CD4-positive, alpha-beta T cell treated with Interleukin-17A for 4 hours (primary cell): ENCODE results near the gene CAPN6.

ENCODE experiments used
- DNase-seq: peaks from one replicate; pipeline ENCODE4 v3.0.0-alpha.2; 2020; ENCODE audit warnings: mixed read lengths

CAPN6 gene

GRCh38 chrX:111270339-111270738, at the start of gene CAPN6:
Gene CAPN6, minus strand, starts transcription at chrX:111270483. Its CDS starts 6,547 bp downstream, at chrX:111263936.
- no peak for DNase-seq

GRCh38 chrX:111319451-111319850, 49.2 kb upstream of the CAPN6 start:
- no peak for DNase-seq

GRCh38 chrX:111318901-111319300, 48.6 kb upstream of the CAPN6 start:
- DNase-seq, result no peak

GRCh38 chrX:111309083-111309482, 38.8 kb upstream of the CAPN6 start:
- DNase-seq, result no peak

- DNase-seq, result no peak
Measured at GRCh38 chrX:111308039-111308438, 37.8 kb upstream of the CAPN6 start.

GRCh38 chrX:111302284-111302683, 32.0 kb upstream of the CAPN6 start:
- DNase-seq, result no peak

GRCh38 chrX:111288841-111289240, 18.6 kb upstream of the CAPN6 start:
- no peak for DNase-seq

- DNase-seq, result no peak
Measured at GRCh38 chrX:111284631-111285293, 14.5 kb upstream of the CAPN6 start.

GRCh38 chrX:111283446-111283845, 13.2 kb upstream of the CAPN6 start:
- no peak for DNase-seq

- DNase-seq, result no peak
Measured at GRCh38 chrX:111282991-111283390, 12.7 kb upstream of the CAPN6 start.

GRCh38 chrX:111282139-111282538, 11.9 kb upstream of the CAPN6 start:
- DNase-seq, result no peak

GRCh38 chrX:111268506-111268905, 1.8 kb downstream of the CAPN6 start:
- no peak for DNase-seq

GRCh38 chrX:111265486-111265885, 4.8 kb downstream of the CAPN6 start:
- DNase-seq, result no peak

- DNase-seq, result no peak
Measured at GRCh38 chrX:111264385-111264784, 5.9 kb downstream of the CAPN6 start.

GRCh38 chrX:111262086-111262485, 8.2 kb downstream of the CAPN6 start:
- DNase-seq, result no peak

GRCh38 chrX:111260451-111260850, 9.8 kb downstream of the CAPN6 start:
- no peak for DNase-seq

GRCh38 chrX:111259559-111259958, 10.7 kb downstream of the CAPN6 start:
- no peak for DNase-seq

- DNase-seq, result no peak
Measured at GRCh38 chrX:111257733-111258132, 12.6 kb downstream of the CAPN6 start.

GRCh38 chrX:111254896-111255693, 15.2 kb downstream of the CAPN6 start:
- no peak for DNase-seq

GRCh38 chrX:111244235-111244750, 26.0 kb downstream of the CAPN6 start:
- DNase-seq, result no peak

- DNase-seq, result no peak
Measured at GRCh38 chrX:111216293-111216801, 53.9 kb downstream of the CAPN6 start.

GRCh38 chrX:111207851-111208250, 62.4 kb downstream of the CAPN6 start:
- DNase-seq, result no peak

GRCh38 chrX:111200327-111200726, 70.0 kb downstream of the CAPN6 start:
- no peak for DNase-seq

GRCh38 chrX:111199505-111199904, 70.8 kb downstream of the CAPN6 start:
- DNase-seq, result no peak
